GM19351 (cell line): ENCODE results near the gene FFAR2.

Experiments used
- ATAC-seq: cut with Tn5 transposase; IDR thresholded peaks from one replicate; pipeline ENCODE4 v1.9.1; 2021; ENCODE audit warnings: mild to moderate bottlenecking, moderate library complexity; ENCODE audit not compliant: unreplicated experiment

FFAR2 gene

DNA sequence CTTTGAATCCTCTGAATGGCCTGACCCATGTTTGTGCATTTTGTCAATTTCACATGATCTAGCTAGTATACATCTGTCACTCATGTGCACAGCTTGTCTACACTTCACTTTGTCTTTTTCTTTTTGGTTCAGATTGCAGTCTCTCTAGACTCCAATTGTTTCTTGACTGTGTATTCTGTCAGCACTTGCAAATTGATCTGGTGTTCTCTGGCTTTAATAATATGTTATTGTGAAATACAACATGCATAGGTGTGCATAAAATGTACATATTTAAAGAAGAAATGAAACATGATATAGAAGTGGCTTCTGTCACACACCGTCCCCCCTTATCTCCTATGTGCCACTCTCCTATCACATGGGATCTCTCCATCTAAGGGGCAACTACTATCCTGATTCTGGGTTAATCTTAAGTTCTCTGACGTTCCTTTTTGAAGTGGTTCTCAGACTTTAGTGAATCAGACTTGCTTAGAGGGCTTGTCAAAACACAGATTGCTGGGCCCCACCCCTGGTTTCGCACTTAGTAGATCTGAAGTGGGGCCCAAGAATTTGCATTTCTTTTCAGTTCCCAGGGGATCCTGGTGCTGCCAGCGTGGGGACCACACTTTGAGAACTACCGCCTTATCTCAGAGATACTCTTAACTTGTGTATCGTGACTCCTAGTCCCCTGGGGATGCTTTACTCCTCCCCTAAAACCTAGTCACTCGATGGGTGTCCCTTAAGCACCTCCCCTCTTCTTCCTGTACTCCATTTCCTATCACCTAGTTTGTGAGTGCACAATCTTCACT is 36.4 kb downstream of the FFAR2 start:
- ATAC-seq: peak; percentile 57

DNA sequence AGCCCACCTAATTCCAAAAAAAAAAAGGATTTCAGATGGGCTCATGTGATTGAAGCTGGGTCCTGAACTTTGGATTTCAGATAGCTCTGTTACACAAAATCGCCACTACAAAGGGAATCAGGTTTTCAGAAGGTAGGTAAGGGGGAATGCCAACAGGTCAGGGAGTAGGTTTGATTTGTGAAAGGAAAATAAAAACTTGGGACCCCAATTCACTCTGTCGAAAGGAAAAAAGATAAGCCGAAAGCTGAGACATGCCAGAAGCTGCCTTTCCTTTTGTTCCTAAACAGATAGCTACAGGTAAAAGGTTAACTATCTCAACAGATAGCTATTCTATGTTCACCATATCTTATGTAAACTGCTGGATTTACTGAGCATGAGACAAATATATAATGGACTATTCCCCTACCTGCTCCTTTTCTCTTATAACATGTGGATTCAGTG is 38.2 kb downstream of the FFAR2 start:
- no peak for ATAC-seq

- ATAC-seq: no peak
Measured at GRCh38 chr19:35487656-35488182, 39.7 kb downstream of the FFAR2 start.

DNA sequence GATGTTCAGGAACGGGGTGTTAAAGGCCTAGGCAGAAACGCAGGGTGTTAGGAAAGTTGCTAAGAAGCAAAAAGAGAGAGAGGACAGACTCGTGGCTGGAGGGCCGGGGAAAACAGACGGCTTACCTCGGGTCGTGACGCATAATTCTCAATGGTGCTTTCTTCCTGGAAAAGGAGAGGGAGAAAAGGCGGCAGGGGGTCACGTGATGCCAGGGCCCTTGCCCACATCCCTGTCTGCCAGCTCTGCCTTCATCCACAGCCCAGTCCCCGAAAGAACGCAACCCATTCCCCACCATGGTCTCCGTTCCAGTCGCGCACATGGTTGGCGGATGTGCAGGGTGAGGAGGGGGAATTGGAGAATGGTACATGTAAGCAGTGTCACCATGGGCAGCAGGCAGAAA is 40.6 kb downstream of the FFAR2 start:
- ATAC-seq: no peak

DNA sequence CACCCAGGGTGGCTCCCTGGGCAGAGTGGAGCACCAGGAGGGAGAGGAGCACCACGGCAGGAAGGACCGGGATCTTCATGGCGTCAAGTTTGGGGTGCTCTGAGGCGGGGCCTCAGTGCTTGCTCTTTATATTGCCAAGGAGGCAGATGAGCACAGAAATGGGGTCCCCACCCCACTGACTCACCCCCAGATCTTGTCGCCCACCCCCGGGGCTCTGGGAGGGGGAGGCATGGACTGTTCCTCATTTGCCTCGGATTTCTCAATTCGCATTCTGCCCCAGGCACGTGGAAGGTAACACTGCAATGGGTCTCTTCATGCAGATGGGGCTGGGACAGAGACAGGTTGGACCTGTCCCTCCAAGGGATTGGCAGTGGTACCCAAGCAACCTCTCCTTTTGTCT is 42.3 kb downstream of the FFAR2 start, which contains the start of gene KRTDAP:
KRTDAP (minus strand) TSS at position 101 of the 400 bp plus-strand sequence; CDS start at position 79, 22 bp downstream.
- no peak for ATAC-seq

GRCh38 chr19:35491836-35492360 is 43.8 kb downstream of the FFAR2 start:
- no peak for ATAC-seq

DNA sequence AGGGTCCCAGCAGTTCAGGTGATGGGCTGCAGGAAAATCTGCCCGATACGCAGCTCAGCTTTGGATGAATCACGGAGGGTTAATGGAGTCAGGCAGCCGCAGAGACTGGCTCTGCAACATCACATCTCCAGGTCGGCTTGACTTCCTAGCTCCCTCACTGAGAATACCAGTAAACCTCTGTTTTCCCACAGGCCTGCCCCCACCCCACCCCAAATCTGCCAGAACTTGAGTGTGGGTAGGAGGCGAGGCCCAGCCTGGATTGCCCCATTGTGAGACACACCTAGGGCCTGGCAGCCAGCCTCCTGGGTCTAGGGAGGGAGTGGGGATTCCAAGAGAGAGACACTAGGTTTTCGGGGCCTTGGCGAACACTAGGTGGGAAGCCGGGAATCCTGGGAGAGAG is 45.9 kb downstream of the FFAR2 start:
- no peak for ATAC-seq

- ATAC-seq: no peak
Measured at GRCh38 chr19:35495107-35496064, 47.3 kb downstream of the FFAR2 start.

DNA sequence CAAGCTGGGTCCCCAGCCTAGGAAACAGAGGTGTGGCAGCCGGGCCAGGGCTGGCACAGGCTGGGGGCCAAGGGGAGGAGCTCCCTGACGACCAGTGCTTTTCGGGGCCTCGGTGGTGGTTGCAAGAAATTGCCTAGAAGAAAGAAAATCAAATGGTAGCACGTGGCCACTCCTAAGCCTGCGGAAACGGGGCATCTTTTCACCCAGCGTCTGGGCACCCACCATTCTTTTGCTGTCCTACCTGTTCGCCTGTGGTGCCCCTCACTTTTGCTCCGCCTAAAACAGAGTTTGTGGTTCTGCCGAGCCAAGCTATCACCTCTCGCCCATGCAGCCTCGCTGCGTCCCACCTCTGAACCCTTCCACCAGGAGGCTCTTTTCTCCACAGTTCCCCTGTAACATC is 49.3 kb downstream of the FFAR2 start:
- ATAC-seq: no peak

GRCh38 chr19:35498220-35498619 is 50.2 kb downstream of the FFAR2 start:
- no peak for ATAC-seq

GRCh38 chr19:35498984-35499527 is 51.0 kb downstream of the FFAR2 start:
- no peak for ATAC-seq

GRCh38 chr19:35500611-35501010 is 52.6 kb downstream of the FFAR2 start:
- no peak for ATAC-seq
